Putamen (tissue), 1 donor: Measurements from ENCODE around the gene MYO1A.

Source experiments
- DNase-seq: peaks from one replicate; pipeline ENCODE4 v3.0.0-alpha.2; 2016; ENCODE audit warnings: low spot score

Gene MYO1A

DNA sequence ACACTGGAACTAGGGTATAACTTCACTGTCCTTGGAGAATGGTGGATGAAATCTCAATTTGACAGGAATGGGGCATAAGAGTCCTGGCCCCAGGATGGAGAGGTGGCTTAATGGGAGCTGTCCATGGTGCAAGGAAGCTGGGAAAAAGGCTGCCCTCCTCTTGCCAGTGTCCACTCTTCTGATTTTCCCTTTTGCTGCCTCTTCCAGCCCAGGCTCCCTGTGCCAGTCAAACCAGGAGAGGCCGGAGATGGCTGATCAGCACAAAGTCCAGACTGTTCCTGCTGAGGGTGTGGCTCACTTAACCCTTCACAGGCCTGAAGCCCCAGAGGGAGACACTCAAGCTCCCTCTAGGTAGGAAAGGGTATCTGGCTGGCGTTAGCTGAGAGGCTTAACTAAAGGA, at the start of gene MYO1A:
MYO1A (minus strand) TSS at position 240 of the 400 bp plus-strand sequence. CDS start 1,806 bp downstream, outside the sequence.
- no peak for DNase-seq

DNA sequence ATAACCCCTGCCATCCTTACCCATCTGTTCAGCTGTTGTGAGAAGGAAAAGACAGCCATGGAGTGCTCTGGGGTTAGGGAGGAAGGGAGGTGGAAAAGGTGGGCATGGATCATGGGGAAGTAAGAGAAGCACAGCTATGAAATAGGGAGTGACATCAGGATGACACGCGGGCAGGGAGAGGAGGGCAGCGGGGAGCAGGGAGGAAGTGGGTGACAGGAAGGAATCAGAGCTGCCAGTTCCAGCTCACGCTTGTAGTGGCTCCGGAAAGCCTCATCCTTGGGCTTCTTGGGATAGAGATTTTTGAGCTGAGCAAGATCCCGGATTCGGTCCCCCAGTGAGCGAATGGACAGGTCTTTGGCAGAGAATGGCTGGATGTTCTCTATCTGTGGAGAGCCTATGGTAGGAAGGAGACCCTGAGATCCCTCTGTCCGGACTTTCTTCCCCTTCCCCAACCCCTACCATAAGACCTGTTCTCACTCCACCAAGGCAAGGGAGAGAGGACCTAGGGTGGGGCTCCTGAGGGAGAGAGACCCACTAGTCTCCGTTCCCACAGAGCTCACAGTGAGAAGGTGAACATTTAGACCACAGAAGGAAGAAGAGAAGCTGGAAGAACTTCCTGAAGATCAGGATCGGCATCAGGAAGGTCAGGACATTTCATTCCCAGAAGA, 49.3 kb upstream of the MYO1A start:
- no peak for DNase-seq

DNA sequence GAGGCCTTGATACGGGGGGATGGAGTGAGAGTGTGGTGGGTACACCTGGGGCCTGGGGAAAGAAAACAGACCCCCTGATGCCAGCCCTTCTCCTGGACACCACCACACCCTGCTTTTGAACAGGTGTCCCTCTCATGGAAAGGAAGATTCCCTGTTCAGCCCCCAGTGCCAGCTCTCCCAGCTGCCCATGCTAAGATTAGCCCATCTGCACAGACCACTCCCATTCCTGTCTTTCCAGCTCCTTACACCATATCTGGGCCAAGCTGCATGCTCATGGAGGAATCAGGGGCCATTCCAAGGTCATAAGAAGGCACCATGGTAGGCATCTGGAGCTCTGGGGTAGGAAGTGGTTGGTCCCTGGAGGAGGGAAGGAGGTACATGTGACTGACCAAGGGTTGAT, 48.6 kb upstream of the MYO1A start:
- no peak for DNase-seq

GRCh38 chr12:57097554-57097835, 47.6 kb upstream of the MYO1A start:
- DNase-seq, result no peak

DNA sequence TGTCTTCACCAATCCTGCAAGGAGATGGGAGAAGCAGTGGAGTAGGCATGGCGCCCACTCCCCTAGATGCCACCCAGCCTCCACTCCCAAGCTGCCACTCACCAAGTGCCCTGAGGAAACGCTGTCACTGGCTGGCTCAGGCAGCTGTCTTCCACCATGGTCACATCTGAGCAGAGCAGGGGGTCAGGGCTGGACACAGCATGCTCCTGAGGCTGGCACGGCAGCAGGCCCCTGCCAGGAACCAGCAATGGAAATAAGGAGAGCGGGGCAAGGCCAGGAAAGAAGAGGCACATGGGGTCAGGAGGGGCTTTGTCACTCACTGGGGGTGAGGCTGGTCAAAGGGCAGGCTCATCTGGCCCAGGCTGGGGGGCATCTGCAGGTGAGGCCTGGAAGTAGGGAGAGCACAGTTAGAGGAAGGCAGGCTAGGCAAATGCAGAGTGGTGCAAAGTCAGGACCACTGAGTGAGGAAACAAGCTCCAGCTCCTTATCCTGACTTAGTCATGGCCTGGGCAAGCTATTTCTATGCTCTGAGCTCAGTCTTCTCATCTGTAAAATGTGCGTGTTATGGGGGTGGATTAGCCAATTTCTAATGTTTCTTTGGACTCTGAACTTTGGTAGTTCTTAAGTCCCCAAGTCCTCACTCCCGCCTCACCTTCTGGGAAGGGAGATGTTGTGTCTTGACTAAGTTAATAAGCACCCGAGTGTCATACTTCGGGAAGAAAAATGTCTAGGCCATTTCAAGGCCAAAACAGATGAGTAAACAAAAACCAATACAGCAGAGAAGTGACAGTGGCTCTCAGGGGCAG, 47.0 kb upstream of the MYO1A start:
- DNase-seq, result no peak

- DNase-seq, result no peak
Measured at GRCh38 chr12:57096099-57096572, 46.2 kb upstream of the MYO1A start.

GRCh38 chr12:57095440-57095839, 45.5 kb upstream of the MYO1A start:
- DNase-seq, result no peak

DNA sequence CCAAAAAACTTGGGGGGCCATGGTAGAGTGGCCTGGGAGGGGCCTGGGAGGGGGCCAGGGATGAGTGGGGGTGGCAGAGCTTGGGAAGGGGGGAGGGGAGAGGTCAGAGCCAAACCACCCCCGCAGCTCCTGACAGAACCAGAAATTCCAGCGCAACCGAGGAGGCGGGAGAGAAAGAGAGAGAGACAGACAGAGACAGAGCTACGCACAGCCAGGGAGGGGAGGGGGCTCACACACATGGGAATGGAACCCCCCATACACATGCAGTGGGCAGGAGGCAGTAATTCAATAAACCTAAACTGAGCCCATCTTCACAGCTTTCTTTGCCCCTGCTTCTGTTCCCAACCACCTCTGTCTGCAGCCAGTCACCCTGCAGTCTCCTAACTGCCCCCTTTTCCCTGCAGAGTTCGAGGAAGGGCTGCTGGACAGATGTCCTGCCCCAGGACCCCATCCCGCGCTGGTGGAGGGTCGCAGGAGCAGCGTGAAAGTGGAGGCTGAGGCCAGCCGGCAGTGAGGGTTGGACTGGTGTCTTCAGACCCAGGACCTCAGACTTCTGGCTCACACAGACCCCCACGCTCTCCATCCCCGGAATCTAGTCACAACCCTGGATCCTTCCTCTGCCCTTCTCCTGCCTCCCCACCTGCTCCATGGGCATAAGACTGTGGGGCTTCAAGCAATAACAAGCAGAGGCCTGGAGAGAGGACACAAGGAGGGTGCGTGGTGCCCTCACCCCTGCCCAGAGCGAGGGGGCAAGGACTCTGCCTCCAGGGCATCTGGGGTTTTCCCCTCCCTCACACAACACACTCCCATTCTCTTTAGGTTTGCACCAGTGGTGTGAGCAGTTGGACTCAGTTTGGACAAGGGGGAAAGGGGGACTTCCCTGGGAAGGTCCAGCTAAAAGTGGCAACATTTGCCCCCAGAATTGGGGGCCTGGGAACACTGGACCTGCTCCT, 44.6 kb upstream of the MYO1A start:
- DNase-seq, result no peak

GRCh38 chr12:57093415-57094207, 43.7 kb upstream of the MYO1A start:
- no peak for DNase-seq

DNA sequence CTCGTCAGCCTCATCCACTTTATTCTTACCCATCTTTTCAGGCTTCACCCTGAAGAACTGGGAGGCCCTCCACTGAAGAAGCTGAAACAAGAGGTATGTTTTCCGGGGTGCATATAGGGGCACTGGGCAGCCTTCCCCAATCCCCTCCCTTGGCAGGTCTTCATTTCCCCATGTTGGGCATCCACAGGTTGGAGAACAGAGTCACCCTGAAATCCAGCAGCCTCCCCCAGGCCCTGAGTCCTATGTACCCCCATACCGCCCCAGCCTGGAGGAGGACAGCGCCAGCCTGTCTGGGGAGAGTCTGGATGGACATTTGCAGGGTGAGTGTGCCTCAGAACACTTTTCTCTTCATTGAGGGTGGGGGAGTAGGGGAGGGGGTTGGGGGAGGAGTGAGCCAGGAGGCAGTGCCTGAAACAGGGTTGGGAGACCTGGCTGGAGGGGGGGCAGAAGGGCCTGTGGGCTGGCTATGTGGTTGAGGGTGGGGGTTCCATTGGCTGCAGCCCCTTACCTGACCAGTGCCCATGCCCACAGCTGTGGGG, 43.0 kb upstream of the MYO1A start:
- no peak for DNase-seq

- DNase-seq, result no peak
Measured at GRCh38 chr12:57092529-57092862, 42.6 kb upstream of the MYO1A start.

- DNase-seq, result no peak
Measured at GRCh38 chr12:57091638-57092528, 42.0 kb upstream of the MYO1A start.

DNA sequence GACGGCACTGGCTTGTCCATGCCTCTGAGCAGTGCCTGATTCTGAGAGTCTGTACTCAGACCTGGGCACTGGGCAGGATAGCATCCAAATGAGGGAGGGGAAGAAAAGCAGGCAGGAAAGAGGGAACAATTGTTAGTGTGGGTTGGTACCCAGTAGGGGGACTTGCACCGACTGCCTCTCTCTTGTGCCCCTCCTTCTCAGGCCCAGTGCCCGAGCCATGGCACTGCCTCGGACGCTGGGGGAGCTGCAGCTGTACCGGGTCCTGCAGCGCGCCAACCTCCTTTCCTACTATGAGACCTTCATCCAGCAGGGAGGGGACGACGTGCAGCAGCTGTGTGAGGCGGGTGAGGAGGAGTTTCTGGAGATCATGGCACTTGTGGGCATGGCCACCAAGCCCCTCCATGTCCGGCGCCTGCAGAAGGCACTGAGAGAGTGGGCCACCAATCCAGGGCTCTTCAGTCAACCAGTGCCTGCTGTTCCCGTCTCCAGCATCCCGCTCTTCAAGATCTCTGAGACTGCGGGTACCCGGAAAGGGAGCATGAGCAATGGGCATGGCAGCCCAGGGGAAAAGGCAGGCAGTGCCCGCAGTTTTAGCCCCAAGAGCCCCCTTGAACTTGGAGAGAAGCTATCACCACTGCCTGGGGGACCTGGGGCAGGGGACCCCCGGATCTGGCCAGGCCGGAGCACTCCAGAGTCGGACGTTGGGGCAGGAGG, 41.2 kb upstream of the MYO1A start:
- DNase-seq, result no peak

DNA sequence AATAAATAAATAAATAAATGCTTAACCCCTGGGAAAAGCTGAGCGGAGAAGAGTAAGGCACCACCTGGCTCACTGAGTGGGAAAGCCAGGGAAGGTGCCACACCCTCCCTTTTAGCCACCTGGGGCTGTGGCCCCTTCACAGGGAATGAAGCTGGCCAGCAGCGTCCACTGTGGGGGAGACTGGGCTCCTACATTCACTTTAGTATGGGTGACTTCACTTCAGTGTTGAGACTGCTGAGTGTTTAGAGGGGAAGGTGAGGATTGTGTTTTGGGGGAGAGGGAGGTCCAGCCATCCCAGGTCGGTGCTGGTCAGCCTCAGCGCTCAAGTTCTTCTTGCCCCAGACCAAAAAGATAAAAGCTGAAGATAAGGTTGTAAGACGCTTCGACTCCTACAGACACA, 40.6 kb upstream of the MYO1A start:
- no peak for DNase-seq

DNA sequence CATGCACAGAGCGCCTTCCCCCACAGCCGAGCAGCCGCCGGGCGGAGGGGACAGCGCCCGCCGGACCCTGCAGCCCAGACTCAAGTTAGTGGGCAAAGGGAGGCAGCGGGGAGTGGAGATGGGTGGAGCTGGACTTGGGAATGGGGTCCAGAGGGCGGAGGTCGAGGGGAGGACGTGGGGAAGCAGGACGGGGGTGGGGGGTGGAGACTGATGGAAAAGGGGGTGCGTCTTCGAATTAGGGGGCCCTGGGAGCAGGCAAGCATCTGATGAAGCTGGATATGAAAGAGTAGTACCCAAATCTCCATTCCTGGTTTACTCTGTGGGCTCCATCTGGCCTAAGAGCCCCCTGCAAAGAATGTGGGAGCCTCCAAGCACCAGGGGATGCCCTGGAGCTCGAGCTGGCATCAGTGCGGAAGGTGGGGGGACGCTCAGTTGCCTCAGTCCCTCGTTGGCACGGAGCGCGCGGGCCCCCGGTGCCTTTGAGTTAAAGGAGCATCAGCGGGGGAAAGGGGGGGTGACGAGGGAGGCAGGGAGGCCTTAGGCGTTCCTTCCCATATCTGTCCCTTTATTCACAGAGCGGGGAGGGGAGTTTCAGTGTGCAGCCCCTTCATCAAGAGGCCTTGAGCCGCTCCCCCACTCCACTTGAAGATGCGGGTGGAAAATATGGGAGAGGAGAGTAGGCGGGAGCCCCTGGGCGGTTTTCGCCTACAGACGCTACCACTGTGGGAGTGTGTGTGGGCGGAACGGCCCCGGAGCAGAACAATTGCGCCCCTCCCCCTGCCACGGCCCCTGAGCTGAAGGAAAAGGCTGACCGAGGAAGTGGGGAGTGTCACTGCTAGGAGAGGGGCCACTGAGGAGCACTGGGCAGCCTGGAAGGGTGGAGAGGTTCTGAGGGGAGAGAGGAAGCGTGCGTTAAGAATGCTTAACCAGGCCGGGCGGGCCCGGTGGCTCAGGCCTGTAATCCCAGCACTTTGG, 39.6 kb upstream of the MYO1A start:
- no peak for DNase-seq

DNA sequence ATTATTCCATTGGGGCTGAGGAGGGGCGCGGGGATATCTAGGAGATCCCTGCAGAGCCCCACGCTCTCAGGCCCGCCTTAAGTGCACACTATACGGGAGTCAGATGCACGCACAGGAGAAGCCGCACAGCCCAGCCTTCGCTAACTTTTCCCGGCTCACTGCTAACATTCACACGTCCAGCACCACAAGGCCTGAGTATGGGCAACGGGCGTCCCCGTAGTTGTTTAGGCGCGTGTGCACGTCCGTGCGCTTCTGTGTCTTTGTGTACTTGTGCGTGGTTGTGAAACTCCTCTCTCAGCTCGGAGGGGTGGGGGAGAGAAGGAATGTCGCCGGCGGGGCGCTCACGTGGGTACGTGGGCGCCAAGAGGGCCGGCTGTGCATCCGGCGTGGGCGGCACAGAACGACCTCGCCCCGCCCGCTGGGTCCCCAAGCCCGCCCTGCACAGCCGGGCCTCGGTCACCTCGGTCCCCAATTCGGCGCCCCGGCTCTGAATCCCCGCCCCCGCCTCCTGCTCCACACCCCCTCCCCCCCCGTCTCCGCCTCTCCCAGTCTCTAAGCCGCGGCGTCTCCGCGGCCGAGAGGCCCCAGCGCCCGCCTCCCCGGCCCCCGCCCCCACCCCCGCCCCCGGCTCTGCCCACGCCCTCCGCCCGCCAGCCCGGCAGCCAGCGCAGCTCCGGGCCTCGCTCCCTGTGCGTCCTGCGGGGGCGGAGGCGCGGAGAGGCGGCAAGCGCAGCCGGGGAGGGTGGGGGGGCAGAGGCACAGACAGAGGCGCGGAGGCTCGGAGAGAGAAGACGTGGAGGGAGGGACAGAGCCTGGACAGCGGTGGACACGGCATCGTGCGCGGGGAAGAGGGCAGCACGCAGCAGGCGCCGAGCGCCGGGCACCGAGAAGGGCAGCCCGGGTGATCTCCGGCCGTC, 38.7 kb upstream of the MYO1A start, which contains the start of gene NAB2:
NAB2 (plus strand) TSS at position 761 of the 917 bp plus-strand sequence. CDS start 158 bp downstream, outside the sequence.
- DNase-seq, result peak; percentile 93

GRCh38 chr12:57087691-57088353, 37.9 kb upstream of the MYO1A start:
- no peak for DNase-seq
